ENCODE results near the gene STOX2.

DNA sequence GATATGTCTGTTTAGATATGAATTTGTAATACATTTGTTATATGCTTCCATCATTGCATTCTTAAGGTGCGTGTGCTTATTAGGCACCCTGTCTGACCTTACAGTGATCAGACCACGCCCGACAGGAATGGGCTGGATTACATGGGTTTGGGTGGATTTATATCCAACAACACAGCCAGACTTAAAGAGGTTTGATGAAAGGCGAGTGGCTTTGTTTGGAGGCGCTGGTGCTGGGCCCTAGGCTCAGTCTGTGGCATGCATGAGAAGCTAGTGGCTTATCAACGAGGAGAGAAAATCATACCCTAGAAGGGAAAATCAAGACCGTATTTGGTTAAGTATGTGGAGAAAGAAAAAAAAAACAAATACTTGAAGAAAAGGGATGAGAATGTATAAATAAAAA lies 80.7 kb downstream of the STOX2 start:
- no peak for TF ChIP-seq CTCF (IDR thresholded peaks at IDR 0.05)
- TF ChIP-seq POLR2A (IDR thresholded peaks at IDR 0.05): no peak
